GM23338 (cell line): Measurements from ENCODE around the gene USP3. TPM values are rescaled to one million over a fixed set of nuclear protein-coding genes. Genes with fewer than 3 reads are reported as not detected.

Source experiments
- ATAC-seq: fragments of 200-7000 bp; cut with Tn5 transposase; 3 replicates; pipeline ENCODE4 v1.9.1; 2020
- DNase-seq: peaks from one replicate; pipeline ENCODE4 v3.0.0-alpha.2; 2015; ENCODE audit warnings: low spot score
- H2AFZ ChIP-seq: fragments of 200-600 bp; sonication (generic); 2 replicates; pipeline ENCODE4 v1.8.0; 2016; ENCODE audit warnings: antibody characterized with exemption, mild to moderate bottlenecking, moderate library complexity
- H3F3A ChIP-seq: fragments of 200-600 bp; sonication (generic); replicated peaks from 2 replicates; pipeline ENCODE4 v1.8.0; 2017; ENCODE audit warnings: antibody characterized with exemption, mixed run types, low read depth
- H3K27ac ChIP-seq: fragments of 200-600 bp; sonication (generic); 2 replicates; pipeline ENCODE4 v1.6.1; 2016; ENCODE audit warnings: low read depth
- H3K27me3 ChIP-seq: fragments of 200-600 bp; sonication (generic); 2 replicates; pipeline ENCODE4 v1.8.0; 2016; ENCODE audit warnings: mild to moderate bottlenecking, mixed run types, moderate library complexity; ENCODE audit not compliant: insufficient read depth
- H3K36me3 ChIP-seq: fragments of 200-600 bp; sonication (generic); 2 replicates; pipeline ENCODE4 v1.8.0; 2016; ENCODE audit warnings: mild to moderate bottlenecking; ENCODE audit not compliant: insufficient read depth
- H3K4me1 ChIP-seq: fragments of 200-600 bp; sonication (generic); 2 replicates; pipeline ENCODE4 v1.8.0; 2016; ENCODE audit warnings: mild to moderate bottlenecking, moderate library complexity; ENCODE audit not compliant: insufficient read depth
- H3K4me2 ChIP-seq: fragments of 200-600 bp; sonication (generic); 2 replicates; pipeline ENCODE4 v1.7.1; 2017; ENCODE audit warnings: mixed run types
- H3K4me3 ChIP-seq: fragments of 200-600 bp; sonication (generic); 2 replicates; pipeline ENCODE4 v1.6.1; 2016; ENCODE audit warnings: mixed run types
- H3K79me2 ChIP-seq: fragments of 200-600 bp; sonication (generic); replicated peaks from 2 replicates; pipeline ENCODE4 v1.8.0; 2017; ENCODE audit warnings: mild to moderate bottlenecking; ENCODE audit not compliant: insufficient read depth
- H3K9me2 ChIP-seq: fragments of 200-600 bp; sonication (generic); 2 replicates; pipeline ENCODE4 v1.8.0; 2017; ENCODE audit not compliant: insufficient read depth
- H4K20me1 ChIP-seq: fragments of 200-600 bp; sonication (generic); replicated peaks from 2 replicates; pipeline ENCODE4 v1.8.0; 2017; ENCODE audit warnings: mild to moderate bottlenecking; ENCODE audit not compliant: insufficient read depth
- H3K27ac Mint-ChIP-seq: 2 replicates; pipeline ENCODE4 v1.8.0; 2020; ENCODE audit warnings: inconsistent platforms, mild to moderate bottlenecking, moderate library complexity, mixed read lengths
- H3K27me3 Mint-ChIP-seq: 3 replicates; pipeline ENCODE4 v1.8.0; 2022; ENCODE audit warnings: low read depth, mild to moderate bottlenecking, moderate library complexity, mixed read lengths, inconsistent platforms; ENCODE audit not compliant: insufficient read depth, poor library complexity
- H3K36me3 Mint-ChIP-seq: 3 replicates; pipeline ENCODE4 v1.8.0; 2021; ENCODE audit warnings: low read depth, mild to moderate bottlenecking, inconsistent platforms, moderate library complexity, mixed read lengths
- H3K4me1 Mint-ChIP-seq: 3 replicates; pipeline ENCODE4 v1.8.0; 2020; ENCODE audit warnings: mild to moderate bottlenecking, inconsistent platforms, mixed read lengths
- H3K4me3 Mint-ChIP-seq: 3 replicates; pipeline ENCODE4 v1.8.0; 2021; ENCODE audit warnings: moderate library complexity, mild to moderate bottlenecking, inconsistent platforms, mixed read lengths
- H3K9me3 Mint-ChIP-seq: 3 replicates; pipeline ENCODE4 v1.8.0; 2020; ENCODE audit warnings: moderate library complexity, mild to moderate bottlenecking, inconsistent platforms, mixed read lengths
- CTCF ChIP-seq, 2 experiments: fragments of 200-600 bp in 1 of 2; sonication (generic) in 1 of 2; conservative IDR thresholded peaks; 2 replicates each; pipeline versions ENCODE4 v1.5.1 to v1.6.1; 2016 to 2017; ENCODE audit warnings: antibody characterized with exemption in 2 of 2, low read depth in 2 of 2, mild to moderate bottlenecking in 2 of 2, moderate library complexity in 1 of 2
- EZH2 ChIP-seq: fragments of 200-600 bp; sonication (generic); IDR thresholded peaks from one replicate; pipeline ENCODE4 v1.8.0; 2017; ENCODE audit warnings: antibody characterized with exemption, mild to moderate bottlenecking, low read depth; ENCODE audit not compliant: unreplicated experiment
- EZH2phosphoT487 ChIP-seq: fragments of 200-600 bp; sonication (generic); IDR thresholded peaks from one replicate; pipeline ENCODE4 v1.8.1; 2018; ENCODE audit warnings: antibody characterized with exemption; ENCODE audit not compliant: unreplicated experiment
- ZNF114 ChIP-seq: fragments of 250-450 bp; sonication (Bioruptor Pico); IDR thresholded peaks from 2 replicates; pipeline ENCODE4 v1.5.0; 2020; ENCODE audit warnings: mild to moderate bottlenecking, moderate library complexity
- ZNF462 ChIP-seq: fragments of 250-450 bp; sonication (Bioruptor Pico); IDR thresholded peaks from 2 replicates; pipeline ENCODE4 v1.5.0; 2020; ENCODE audit warnings: mild to moderate bottlenecking, moderate library complexity
- polyA plus RNA-seq: library from polyadenylated mRNA; unstranded; fragments of >200 nt; fragmentation: Nextera tagmentation; extraction: Ambion mirVana; gene quantifications from 2 replicates; pipeline ENCODE4 v1.2.1, GENCODE V29; 2016
- total RNA-seq: library from RNA; depleted of rRNA; stranded (reverse); fragments of >200 nt; shearing (Covaris generic); gene quantifications from 2 replicates; pipeline ENCODE4 v1.2.3, GENCODE V29; 2014

The USP3 gene
- total and polyA plus RNA-seq, 2 experiments from 2014 or later: 9.7 to 9.9 TPM

- no peak overlapping the region for H2AFZ ChIP-seq
- no peak for TF ChIP-seq ZNF114 (CRISPR knock-in tag)
- no peak for TF ChIP-seq EZH2
- no peak for TF ChIP-seq EZH2phosphoT487
- TF ChIP-seq ZNF462: no peak
- no peak for TF ChIP-seq CTCF (conservative IDR thresholded peaks at IDR 0.05; ENCODE audit: low read depth in 2 of 2)
- H3K27ac ChIP-seq: no peak overlapping the region
- peaks cover 86% of the 10 kb centered on the region for H3K27me3 ChIP-seq
- peak overlapping the region; percentile 31 for H3K4me3 ChIP-seq
- ATAC-seq (peak; percentile 21; the same call in 2 of the 3 replicates), DNase-seq (no peak)
- peaks cover 52% of the 10 kb centered on the region for H3K4me1 ChIP-seq
- Mint-ChIP-seq H3K4me1 (peaks cover 47% of the 10 kb centered on the region), H3K4me3 (no peak overlapping the region), H3K9me3 (no peaks in the 10 kb centered on the region), H3K27me3 (peaks cover 23% of the 10 kb centered on the region), H3K27ac (no peak overlapping the region), H3K36me3 (no peaks in the 10 kb centered on the region)
- H3K36me3 ChIP-seq: no peaks in the 10 kb centered on the region
- peaks cover 10% of the 10 kb centered on the region for H3F3A ChIP-seq
- H4K20me1 ChIP-seq: peaks cover 3% of the 10 kb centered on the region; the same call in 1 of the 2 replicates
- peak overlapping the region; percentile 40 for H3K4me2 ChIP-seq
- no peaks in the 10 kb centered on the region for H3K79me2 ChIP-seq
- no peaks in the 10 kb centered on the region for H3K9me2 ChIP-seq
Observed at GRCh38 chr15:63495780-63496488, 8.5 kb upstream of the USP3 start.
